Upper lobe of right lung (tissue), 1 donor: ENCODE results near the gene LENEP. TPM values are rescaled to one million over a fixed set of nuclear protein-coding genes. Genes with fewer than 3 reads are reported as not detected.
A peak's percentile ranks its signal among the peaks of the same experiment; 100 is the strongest.
"Not testable (repeated sequence)": the region's sequence is repeated elsewhere in the genome, so short reads cannot be mapped to it uniquely, and the experiment has no call there.

Experiments used
- ATAC-seq: fragments of 200-7000 bp; cut with Tn5 transposase; one replicate; pipeline ENCODE4 v1.9.1; 2020; ENCODE audit warnings: mild to moderate bottlenecking, moderate library complexity
- DNase-seq: peaks from one replicate; pipeline ENCODE4 v3.0.0-alpha.2; 2020
- H3K27ac ChIP-seq: fragments of 200-600 bp; one replicate; pipeline ENCODE4 v1.8.0; 2022
- H3K27me3 ChIP-seq: fragments of 200-600 bp; one replicate; pipeline ENCODE4 v1.8.0; 2022; ENCODE audit warnings: mild to moderate bottlenecking
- H3K36me3 ChIP-seq: fragments of 200-600 bp; one replicate; pipeline ENCODE4 v1.8.0; 2022
- H3K4me1 ChIP-seq: fragments of 200-600 bp; one replicate; pipeline ENCODE4 v1.8.0; 2022
- H3K4me3 ChIP-seq: fragments of 200-600 bp; one replicate; pipeline ENCODE4 v1.8.0; 2022; ENCODE audit warnings: mild to moderate bottlenecking
- H3K9me3 ChIP-seq: fragments of 200-600 bp; one replicate; pipeline ENCODE4 v1.8.0; 2022
- intact Hi-C: fragments of 100-400 bp; cut with DNase I; formaldehyde crosslinking; loops from one replicate; pipeline ENCODE4 v1.11.0; 2022
- total RNA-seq: library from RNA; stranded (reverse); fragmentation: NEBNext Ultra II Directional; extraction: Animal tissue kit (Norgen Biotek cat#: 25700); gene quantifications from one replicate; pipeline ENCODE4 v1.2.1, GENCODE V29; 2021
- TF ChIP-seq, protein P1 (sequence below): fragments of 200-600 bp; IDR thresholded peaks from one replicate; pipeline ENCODE4 v1.8.0; 2022; ENCODE audit warnings: antibody characterized with exemption
- donor health status: DM: no; HTN: yes; CAD: no; lungs with severe emphysema.

Gene LENEP
- total RNA-seq, 1 donor from 2014 or later, result not detected

DNA sequence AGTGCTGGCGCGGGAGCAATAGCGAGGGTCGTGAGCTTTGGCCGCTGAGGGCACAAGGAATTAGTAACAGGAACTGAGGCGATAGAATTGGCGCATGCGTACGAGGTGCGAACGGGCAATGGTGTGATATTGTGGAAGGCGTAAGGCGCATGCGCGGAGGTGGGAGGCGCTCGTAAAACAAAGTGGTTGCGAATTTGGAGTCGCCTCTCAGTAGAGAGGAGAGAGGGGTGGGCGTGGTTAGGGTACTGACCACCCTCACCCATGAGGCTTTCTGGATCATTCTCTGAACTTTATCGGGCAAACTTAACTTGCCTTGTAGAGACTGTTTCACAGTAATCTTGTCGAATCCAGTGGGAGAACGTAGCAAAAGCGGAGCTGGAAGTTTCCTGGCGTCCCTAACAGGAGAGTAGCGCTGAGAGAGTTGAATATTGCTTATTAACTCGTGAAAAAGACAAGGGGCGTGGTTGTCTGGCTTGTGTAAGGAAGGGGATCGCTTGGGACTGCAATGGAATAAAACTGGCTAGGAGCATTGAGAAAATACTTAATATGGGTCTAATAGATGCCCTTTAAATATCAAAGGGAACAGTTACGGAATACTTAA lies 18.5 kb upstream of the LENEP start:
- H3K36me3 ChIP-seq, result peaks cover 5% of the 10 kb centered on the region
- no peaks in the 10 kb centered on the region for H3K9me3 ChIP-seq
- peak overlapping the region; percentile 63 for H3K4me3 ChIP-seq
- intact Hi-C loops, result no loop called here
- peak; percentile 97 for DNase-seq
- TF ChIP-seq, protein P1, sequence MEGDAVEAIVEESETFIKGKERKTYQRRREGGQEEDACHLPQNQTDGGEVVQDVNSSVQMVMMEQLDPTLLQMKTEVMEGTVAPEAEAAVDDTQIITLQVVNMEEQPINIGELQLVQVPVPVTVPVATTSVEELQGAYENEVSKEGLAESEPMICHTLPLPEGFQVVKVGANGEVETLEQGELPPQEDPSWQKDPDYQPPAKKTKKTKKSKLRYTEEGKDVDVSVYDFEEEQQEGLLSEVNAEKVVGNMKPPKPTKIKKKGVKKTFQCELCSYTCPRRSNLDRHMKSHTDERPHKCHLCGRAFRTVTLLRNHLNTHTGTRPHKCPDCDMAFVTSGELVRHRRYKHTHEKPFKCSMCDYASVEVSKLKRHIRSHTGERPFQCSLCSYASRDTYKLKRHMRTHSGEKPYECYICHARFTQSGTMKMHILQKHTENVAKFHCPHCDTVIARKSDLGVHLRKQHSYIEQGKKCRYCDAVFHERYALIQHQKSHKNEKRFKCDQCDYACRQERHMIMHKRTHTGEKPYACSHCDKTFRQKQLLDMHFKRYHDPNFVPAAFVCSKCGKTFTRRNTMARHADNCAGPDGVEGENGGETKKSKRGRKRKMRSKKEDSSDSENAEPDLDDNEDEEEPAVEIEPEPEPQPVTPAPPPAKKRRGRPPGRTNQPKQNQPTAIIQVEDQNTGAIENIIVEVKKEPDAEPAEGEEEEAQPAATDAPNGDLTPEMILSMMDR, result no peak
- peaks cover 35% of the 10 kb centered on the region for H3K4me1 ChIP-seq
- peak; percentile 61 for ATAC-seq
- H3K27ac ChIP-seq, result peak overlapping the region; percentile 93
- H3K27me3 ChIP-seq, result no peaks in the 10 kb centered on the region

DNA sequence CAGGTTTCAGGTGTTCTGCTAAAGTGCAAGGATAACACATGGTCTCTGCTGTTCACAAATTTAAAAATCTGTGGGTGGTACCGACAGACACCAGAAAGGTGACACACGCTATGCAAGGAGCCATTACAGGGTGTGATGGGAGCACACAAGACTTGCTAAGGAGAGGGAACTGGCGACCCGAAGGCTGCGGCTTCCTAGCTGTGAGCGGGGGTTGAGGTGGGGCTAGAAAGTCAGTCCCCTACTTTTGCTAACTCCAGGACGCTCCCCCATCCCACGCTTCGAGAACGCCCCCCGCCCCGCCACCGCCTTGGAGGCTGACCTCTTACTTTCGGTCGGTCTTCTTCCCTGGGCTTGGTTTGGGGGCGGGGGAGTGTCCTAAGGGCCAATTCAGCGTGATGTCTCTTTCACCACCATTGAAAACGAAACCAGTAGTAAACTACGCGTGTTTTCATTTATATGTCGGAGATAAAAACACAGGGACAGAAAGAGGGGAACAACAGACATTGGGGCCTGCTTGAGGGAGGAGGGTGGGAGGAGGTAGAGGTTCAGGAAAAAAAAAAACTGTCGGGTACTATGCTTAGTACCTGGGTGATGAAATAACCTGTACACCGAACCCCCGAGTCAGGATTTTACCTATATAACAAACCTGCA lies 17.9 kb upstream of the LENEP start:
- no peaks in the 10 kb centered on the region for H3K27me3 ChIP-seq
- peak overlapping the region; percentile 93 for H3K27ac ChIP-seq
- no peaks in the 10 kb centered on the region for H3K9me3 ChIP-seq
- H3K4me1 ChIP-seq, result peaks cover 30% of the 10 kb centered on the region
- H3K36me3 ChIP-seq, result peaks cover 5% of the 10 kb centered on the region
- TF ChIP-seq, protein P1, result no peak
- ATAC-seq (peak; percentile 2), DNase-seq (peak; percentile 84)
- intact Hi-C loops, result no loop called here
- peak overlapping the region; percentile 63 for H3K4me3 ChIP-seq

DNA sequence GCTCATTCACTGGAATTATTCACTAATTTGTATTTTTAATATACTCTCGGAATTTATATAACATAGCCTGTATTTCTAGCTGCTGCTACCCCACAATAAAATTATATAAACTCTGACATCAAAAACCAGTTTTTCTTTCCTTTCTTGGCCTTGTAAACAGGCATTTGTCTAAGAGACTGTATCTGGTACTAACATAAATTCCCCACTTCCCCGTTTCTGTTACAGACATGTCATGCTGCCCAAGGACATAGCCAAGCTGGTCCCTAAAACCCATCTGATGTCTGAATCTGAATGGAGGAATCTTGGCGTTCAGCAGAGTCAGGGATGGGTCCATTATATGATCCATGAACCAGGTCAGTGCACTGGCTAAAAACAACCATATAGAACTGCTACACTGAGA lies 15.6 kb upstream of the LENEP start:
- H3K4me3 ChIP-seq, H3K27me3 ChIP-seq, ATAC-seq, H3K27ac ChIP-seq, intact Hi-C loops, DNase-seq, H3K36me3 ChIP-seq, H3K9me3 ChIP-seq: not testable (repeated sequence)
- H3K4me1 ChIP-seq, result peaks cover 15% of the 10 kb centered on the region

DNA sequence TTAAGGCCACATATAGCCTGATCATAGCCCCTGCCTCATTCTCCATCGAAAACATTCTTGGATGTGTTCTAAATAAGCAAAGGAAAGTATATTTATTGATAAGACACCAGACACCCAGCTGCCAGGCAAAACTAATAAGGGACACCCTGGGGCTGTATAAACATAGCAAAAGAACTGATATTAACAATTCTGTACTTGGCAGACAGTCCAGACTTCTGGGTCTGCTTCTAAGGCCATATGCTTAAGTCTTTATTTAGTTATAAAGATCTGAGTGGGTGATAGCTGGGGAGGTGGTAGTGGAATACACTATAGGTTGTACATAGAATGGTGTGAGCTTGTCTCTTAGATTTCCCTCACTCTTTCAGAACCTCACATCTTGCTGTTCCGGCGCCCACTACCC lies 15.0 kb upstream of the LENEP start:
- no peak for ATAC-seq
- intact Hi-C loops, result no loop called here
- no peak overlapping the region for H3K27ac ChIP-seq

DNA sequence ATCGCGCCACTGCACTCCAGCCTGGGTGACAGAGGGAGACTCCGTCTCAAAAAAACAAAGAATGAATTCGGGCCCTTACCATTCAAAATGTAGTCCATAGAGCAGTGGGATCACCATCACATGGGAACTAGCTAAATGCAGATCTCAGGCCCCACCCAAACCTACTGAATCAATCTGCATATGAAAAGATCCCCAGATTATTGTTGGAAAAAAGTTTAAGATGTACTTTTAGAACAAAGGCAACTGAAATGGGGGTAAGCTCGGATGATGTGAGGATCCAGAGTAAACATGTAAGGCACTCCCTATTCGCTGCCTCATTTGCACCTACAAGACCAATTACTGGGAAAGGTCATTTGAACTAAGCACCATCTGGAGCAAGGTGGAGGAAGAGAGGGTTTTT lies 11.0 kb upstream of the LENEP start:
- Histone ChIP-seq H3K36me3 (peaks cover 5% of the 10 kb centered on the region), H3K27ac (no peak overlapping the region), H3K4me1 (peaks cover 13% of the 10 kb centered on the region), H3K9me3 (no peaks in the 10 kb centered on the region), H3K27me3 (no peaks in the 10 kb centered on the region), H3K4me3 (peak overlapping the region; percentile 92)
- TF ChIP-seq, protein P1, result no peak
- intact Hi-C loops, result no loop called here
- ATAC-seq (no peak), DNase-seq (no peak)

More for the DNA sequence above, 15.0 kb upstream of the LENEP start:
- TF ChIP-seq, protein P1, result no peak
- H3K9me3 ChIP-seq, result no peaks in the 10 kb centered on the region
- no peaks in the 10 kb centered on the region for H3K27me3 ChIP-seq
- H3K36me3 ChIP-seq, result peaks cover 5% of the 10 kb centered on the region
- H3K4me1 ChIP-seq, result peaks cover 10% of the 10 kb centered on the region
- DNase-seq, result no peak
- H3K4me3 ChIP-seq, result no peak overlapping the region

DNA sequence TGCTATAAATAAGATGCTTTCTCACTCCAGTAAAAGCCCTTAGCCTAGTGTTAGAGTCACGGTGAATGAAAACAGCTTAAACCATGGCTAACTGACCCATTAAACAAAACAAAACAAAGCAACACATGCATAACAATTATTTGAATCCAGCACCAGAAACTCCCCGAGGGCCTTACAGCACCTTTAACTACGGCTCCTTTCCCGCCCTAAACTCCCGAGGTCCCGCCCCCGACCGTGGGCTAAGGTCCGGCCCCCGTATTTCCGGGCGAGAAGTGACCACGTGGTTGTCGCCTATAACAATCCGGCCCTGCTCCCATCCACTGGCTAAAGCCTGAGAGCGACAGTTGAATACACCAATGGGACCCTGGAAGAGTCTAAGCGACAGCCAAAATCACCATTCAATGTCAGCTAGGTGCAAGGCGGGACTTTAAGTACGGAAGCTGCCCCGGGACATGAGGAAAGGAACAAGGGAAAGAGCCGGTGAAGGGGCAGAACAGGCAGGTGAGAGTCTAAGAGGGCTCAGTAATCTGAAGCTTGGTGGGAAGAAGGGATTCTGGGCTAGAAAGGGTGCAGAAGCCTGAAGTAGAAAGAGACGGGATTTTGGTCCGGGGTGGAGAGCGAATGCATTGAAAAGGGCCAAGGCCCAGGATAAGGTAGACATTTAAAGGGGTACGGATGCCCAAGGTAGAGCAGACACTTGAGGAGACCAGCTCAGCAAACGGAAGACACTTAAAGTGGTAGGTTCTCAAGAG lies 10.3 kb upstream of the LENEP start, which contains the start of gene FLAD1:
FLAD1 (plus strand) TSS at position 448 of the 752 bp plus-strand sequence. CDS start 351 bp downstream, outside the sequence.
- intact Hi-C loops, result no loop called here
- peak; percentile 96 for DNase-seq
- peak within 1 kb of the TSS; percentile 55 for H3K27ac ChIP-seq

More for the DNA sequence above, 10.3 kb upstream of the LENEP start, which contains the start of gene FLAD1:
- peaks cover 16% of the 10 kb centered on the region for H3K4me1 ChIP-seq
- no peaks in the 10 kb centered on the region for H3K27me3 ChIP-seq
- TF ChIP-seq, protein P1, result no peak
- peak within 1 kb of the TSS; percentile 92 for H3K4me3 ChIP-seq
- ATAC-seq, result peak; percentile 100
- peaks cover 6% of the 10 kb centered on the region for H3K36me3 ChIP-seq
- no peaks in the 10 kb centered on the region for H3K9me3 ChIP-seq
